Vagina (tissue), 2 donors: ENCODE measurements around the gene CTDSPL. TPM values are rescaled to one million over a fixed set of nuclear protein-coding genes. Genes with fewer than 3 reads are reported as not detected.

Source experiments
- DNase-seq, 2 donors: peaks; one replicate each; pipeline ENCODE4 v3.0.0-alpha.2; 2017; ENCODE audit errors: extremely low spot score in 2 of 2
- H3K27ac ChIP-seq: fragments of 200-600 bp; sonication (generic); one replicate; pipeline ENCODE4 v1.5.1; 2019
- H3K27me3 ChIP-seq: fragments of 200-600 bp; sonication (generic); one replicate; pipeline ENCODE4 v1.5.1; 2019
- H3K36me3 ChIP-seq, 2 donors: fragments of 200-600 bp; sonication (generic); one replicate each; pipeline ENCODE4 v1.5.1; 2017 to 2019
- H3K4me1 ChIP-seq: fragments of 200-600 bp; sonication (generic); one replicate; pipeline ENCODE4 v1.5.1; 2019
- H3K4me3 ChIP-seq, 2 donors: fragments of 200-600 bp; sonication (generic); 1 replicate in 1 of 2; 2 replicates in 1 of 2; pipeline ENCODE4 v1.5.1; 2016 to 2019
- H3K9me3 ChIP-seq: fragments of 200-600 bp; sonication (generic); one replicate; pipeline ENCODE4 v1.5.1; 2019
- CTCF ChIP-seq, 3 experiments: fragments of 450-650 bp in 2 of 3; fragments of 200-600 bp in 1 of 3; sonication (generic) in 1 of 3; IDR thresholded peaks; one replicate each; pipeline ENCODE4 v1.5.1; 2017 to 2019; ENCODE audit warnings: antibody characterized with exemption in 3 of 3, mild to moderate bottlenecking in 2 of 3, moderate library complexity in 2 of 3
- POLR2A ChIP-seq, 2 donors: fragments of 450-650 bp; IDR thresholded peaks; one replicate each; pipeline ENCODE4 v1.6.1; 2017; ENCODE audit warnings: antibody characterized with exemption in 2 of 2, mild to moderate bottlenecking in 2 of 2, moderate library complexity in 2 of 2
- POLR2AphosphoS5 ChIP-seq, 2 donors: sonication (generic); formaldehyde crosslinking; IDR thresholded peaks; one replicate each; pipeline ENCODE4 v1.9.0; 2017; ENCODE audit warnings: antibody characterized with exemption in 2 of 2, mild to moderate bottlenecking in 2 of 2, low read depth in 1 of 2; ENCODE audit not compliant: insufficient read depth in 1 of 2
- intact Hi-C: fragments of 100-400 bp; cut with DNase I; formaldehyde crosslinking; loops from one replicate; pipeline ENCODE4 v1.15.1; 2023
- total RNA-seq: library from RNA; depleted of rRNA; stranded (reverse); fragments of >200 nt; gene quantifications from one replicate; pipeline ENCODE4 v1.2.3, GENCODE V29; 2016

CTDSPL gene
- total RNA-seq, 1 donor from 2014 or later: 28.0 TPM

GRCh38 chr3:38005076-38006020 lies 143.7 kb downstream of the CTDSPL start:
- peaks cover 28% of the 10 kb centered on the region for H3K4me1 ChIP-seq
- DNase-seq: no peak
- TF ChIP-seq POLR2A (IDR thresholded peaks at IDR 0.05): no peak
- no peak for TF ChIP-seq POLR2AphosphoS5 (IDR thresholded peaks at IDR 0.05; ENCODE audit: insufficient read depth in 1 of 2, low read depth in 1 of 2)
- no peak for TF ChIP-seq CTCF (IDR thresholded peaks at IDR 0.05)
- H3K36me3 ChIP-seq: peaks cover 4 to 42% of the 10 kb centered on the region in 2 donors
- H3K27ac ChIP-seq: no peak overlapping the region
- intact Hi-C loops: loop anchor here (10.0 kb wide), 1 partner anchor 151 kb away; no protein-coding TSS in a partner anchor
- H3K4me3 ChIP-seq: no peak overlapping the region
- H3K9me3 ChIP-seq: no peaks in the 10 kb centered on the region
- no peaks in the 10 kb centered on the region for H3K27me3 ChIP-seq

DNA sequence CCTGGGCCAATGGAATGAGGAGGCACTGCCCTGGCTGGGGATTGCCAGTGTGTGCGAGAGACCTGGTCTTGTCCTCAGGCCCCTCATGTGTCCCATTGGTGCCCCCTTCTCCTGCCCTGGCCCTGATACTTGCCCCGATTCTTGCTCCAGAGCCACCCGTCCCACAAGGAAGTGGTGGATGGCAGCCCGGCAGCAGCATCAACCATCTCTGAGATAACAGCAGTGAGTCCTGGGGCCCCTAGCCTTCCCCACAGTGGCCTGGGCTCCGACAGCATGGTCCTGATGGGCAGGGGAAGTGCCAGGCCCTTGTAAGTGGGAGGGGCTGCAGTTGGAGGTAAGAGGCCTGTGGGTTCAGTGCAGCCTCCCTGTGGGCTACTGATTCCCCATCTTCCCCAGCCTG lies 144.4 kb downstream of the CTDSPL start:
- no peaks in the 10 kb centered on the region for H3K27me3 ChIP-seq
- DNase-seq: no peak
- peaks cover 28% of the 10 kb centered on the region for H3K4me1 ChIP-seq
- no peak for TF ChIP-seq CTCF (IDR thresholded peaks at IDR 0.05)
- no peak for TF ChIP-seq POLR2AphosphoS5 (IDR thresholded peaks at IDR 0.05; ENCODE audit: insufficient read depth in 1 of 2, low read depth in 1 of 2)
- no peak for TF ChIP-seq POLR2A (IDR thresholded peaks at IDR 0.05)
- H3K9me3 ChIP-seq: no peaks in the 10 kb centered on the region
- H3K36me3 ChIP-seq: peaks cover 4 to 49% of the 10 kb centered on the region in 2 donors
- H3K4me3 ChIP-seq: no peak overlapping the region
- intact Hi-C loops: loop anchor here (10.0 kb wide), 1 partner anchor 151 kb away; no protein-coding TSS in a partner anchor
- no peak overlapping the region for H3K27ac ChIP-seq

- intact Hi-C loops: loop anchor here (10.0 kb wide), 1 partner anchor 152 kb away; no protein-coding TSS in a partner anchor
- peaks cover 4 to 52% of the 10 kb centered on the region in 2 donors for H3K36me3 ChIP-seq
- H3K27ac ChIP-seq: no peak overlapping the region
Measured at GRCh38 chr3:38006445-38006995, 144.8 kb downstream of the CTDSPL start.

GRCh38 chr3:38007754-38008090 lies 146.0 kb downstream of the CTDSPL start:
- intact Hi-C loops: loop anchor here (10.0 kb wide), 1 partner anchor 153 kb away; no protein-coding TSS in a partner anchor
- Histone ChIP-seq H3K4me3 (no peak overlapping the region), H3K4me1 (peaks cover 28% of the 10 kb centered on the region), H3K27me3 (no peaks in the 10 kb centered on the region), H3K36me3 (peaks cover 0 to 46% of the 10 kb centered on the region in 2 donors), H3K9me3 (no peaks in the 10 kb centered on the region), H3K27ac (no peak overlapping the region)
- TF ChIP-seq POLR2AphosphoS5 (IDR thresholded peaks at IDR 0.05; ENCODE audit: insufficient read depth in 1 of 2, low read depth in 1 of 2) (no peak), POLR2A (IDR thresholded peaks at IDR 0.05) (no peak), CTCF (IDR thresholded peaks at IDR 0.05) (no peak)
- no peak for DNase-seq

More at GRCh38 chr3:38006445-38006995, 144.8 kb downstream of the CTDSPL start:
- Histone ChIP-seq H3K4me3 (no peak overlapping the region), H3K9me3 (no peaks in the 10 kb centered on the region), H3K27me3 (no peaks in the 10 kb centered on the region), H3K4me1 (peaks cover 28% of the 10 kb centered on the region)
- TF ChIP-seq POLR2A (IDR thresholded peaks at IDR 0.05): no peak
- TF ChIP-seq POLR2AphosphoS5 (IDR thresholded peaks at IDR 0.05; ENCODE audit: insufficient read depth in 1 of 2, low read depth in 1 of 2): no peak
- no peak for TF ChIP-seq CTCF (IDR thresholded peaks at IDR 0.05)
- no peak for DNase-seq
